HG03575 (cell line): ENCODE results near the gene ZNF467.

ENCODE experiments used
- ATAC-seq: cut with Tn5 transposase; IDR thresholded peaks from one replicate; pipeline ENCODE4 v1.9.1; 2021; ENCODE audit not compliant: unreplicated experiment, insufficient number of reproducible peaks, low FRiP score; ENCODE audit errors: extremely low read depth

Gene ZNF467

GRCh38 chr7:149773446-149774236 lies at the start of gene ZNF467:
Gene ZNF467 (minus strand): TSS chr7:149773588. CDS start chr7:149771032, 2,556 bp downstream.
- no peak for ATAC-seq

GRCh38 chr7:149822353-149822943 lies 49.1 kb upstream of the ZNF467 start:
- ATAC-seq = no peak

GRCh38 chr7:149821191-149822148 lies 48.1 kb upstream of the ZNF467 start:
- no peak for ATAC-seq

- no peak for ATAC-seq
Observed at GRCh38 chr7:149820622-149821190, 47.3 kb upstream of the ZNF467 start.

GRCh38 chr7:149819961-149820340 lies 46.6 kb upstream of the ZNF467 start:
- no peak for ATAC-seq

GRCh38 chr7:149819141-149819960 lies 46.0 kb upstream of the ZNF467 start:
- no peak for ATAC-seq

- ATAC-seq = no peak
Observed at GRCh38 chr7:149818536-149818840, 45.1 kb upstream of the ZNF467 start.

GRCh38 chr7:149817836-149818535 lies 44.6 kb upstream of the ZNF467 start:
- no peak for ATAC-seq

- ATAC-seq = no peak
Observed at GRCh38 chr7:149817301-149817771, 43.9 kb upstream of the ZNF467 start.

- ATAC-seq = no peak
Observed at GRCh38 chr7:149816794-149817193, 43.4 kb upstream of the ZNF467 start.

- ATAC-seq = no peak
Observed at GRCh38 chr7:149816267-149816751, 42.9 kb upstream of the ZNF467 start.

- ATAC-seq = no peak
Observed at GRCh38 chr7:149815661-149816266, 42.4 kb upstream of the ZNF467 start.

- ATAC-seq = no peak
Observed at GRCh38 chr7:149815121-149815520, 41.7 kb upstream of the ZNF467 start.

GRCh38 chr7:149814494-149814893 lies 41.1 kb upstream of the ZNF467 start:
- ATAC-seq = no peak

- no peak for ATAC-seq
Observed at GRCh38 chr7:149813254-149814035, 40.1 kb upstream of the ZNF467 start.

- no peak for ATAC-seq
Observed at GRCh38 chr7:149811831-149812490, 38.6 kb upstream of the ZNF467 start.
